ENCODE results near the gene TMC1.

GRCh38 chr9:72733895-72734294 lies 212.5 kb downstream of the TMC1 start:
- no peak for TF ChIP-seq CTCF (IDR thresholded peaks at IDR 0.05; ENCODE audit: borderline replicate concordance, extremely low read depth, low read length, poor library complexity, severe bottlenecking)
- TF ChIP-seq EZH2 (IDR thresholded peaks at IDR 0.05; ENCODE audit: borderline replicate concordance, low read depth, low read length, severe bottlenecking), result no peak
